Activated T-cell treated with anti-CD3 and anti-CD28 coated beads, Interleukin-2, amount 50 U/mL, for 1 hour (primary cell): Measurements from ENCODE around the gene ONECUT1.

Source experiments
- DNase-seq: peaks from one replicate; pipeline ENCODE4 v3.0.0-alpha.2; 2020

ONECUT1 gene

DNA sequence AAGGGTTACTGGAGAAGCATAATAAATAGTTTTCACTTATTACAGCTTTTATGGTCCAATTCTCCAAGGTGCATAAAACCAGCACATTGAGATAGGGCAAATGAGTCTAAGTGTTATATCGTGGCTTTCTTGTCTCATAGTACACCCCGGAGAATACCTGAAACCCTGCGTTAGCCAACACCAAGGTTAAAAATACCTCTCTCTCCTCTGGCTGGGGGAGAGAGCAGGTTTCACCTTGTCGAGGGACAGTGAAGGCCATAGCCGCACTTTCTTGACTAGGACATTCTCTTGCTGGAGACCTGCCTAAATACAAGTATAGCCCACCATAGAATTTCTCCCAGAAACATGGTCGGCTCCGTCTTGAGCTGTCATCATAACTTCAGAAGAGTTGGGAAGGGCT lies 59.5 kb downstream of the ONECUT1 start:
- no peak for DNase-seq

- DNase-seq, result no peak
Observed at GRCh38 chr15:52730173-52730572, 60.0 kb downstream of the ONECUT1 start.

- no peak for DNase-seq
Observed at GRCh38 chr15:52728899-52729298, 61.2 kb downstream of the ONECUT1 start.

DNA sequence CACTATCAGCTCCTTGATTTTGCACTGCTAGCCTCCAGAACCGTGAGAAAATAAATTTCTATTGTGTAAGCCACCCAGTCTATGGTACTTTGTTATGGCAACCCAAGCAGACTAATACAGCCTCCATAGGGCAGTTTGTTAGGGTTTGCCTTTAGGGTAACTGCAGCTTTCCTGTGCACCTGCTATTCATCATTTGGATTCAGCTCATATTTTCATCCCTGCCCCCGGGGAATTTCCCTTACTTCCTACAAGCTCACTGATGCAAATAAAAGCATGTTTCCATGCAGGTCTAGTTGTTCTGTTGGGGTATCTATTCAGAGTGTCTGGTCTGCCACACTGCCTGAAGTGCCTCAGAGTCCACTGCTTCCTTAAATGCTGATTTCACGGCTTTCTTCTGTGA lies 62.3 kb downstream of the ONECUT1 start:
- no peak for DNase-seq

GRCh38 chr15:52726195-52726594 lies 63.9 kb downstream of the ONECUT1 start:
- no peak for DNase-seq

GRCh38 chr15:52718551-52718950 lies 71.6 kb downstream of the ONECUT1 start:
- no peak for DNase-seq

DNA sequence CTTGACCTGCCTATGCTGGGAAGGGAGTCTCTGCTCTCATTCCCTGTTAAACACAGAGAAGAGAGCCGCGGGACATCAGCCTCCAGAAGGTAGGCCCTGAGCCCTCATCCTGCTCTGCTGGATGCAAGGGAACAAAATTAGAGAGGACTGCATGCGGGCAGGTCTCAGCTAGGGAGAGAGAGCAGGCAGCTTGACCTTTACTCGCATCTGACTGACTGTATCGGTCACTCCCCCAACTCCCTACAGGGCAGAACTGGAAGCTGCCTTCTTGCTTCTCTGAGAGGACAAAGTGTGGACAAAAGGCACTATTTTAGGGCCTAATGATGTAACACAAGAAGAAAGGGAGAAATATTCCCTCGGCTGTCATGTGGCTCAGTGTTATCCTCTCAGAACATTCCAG lies 72.2 kb downstream of the ONECUT1 start:
- no peak for DNase-seq

DNA sequence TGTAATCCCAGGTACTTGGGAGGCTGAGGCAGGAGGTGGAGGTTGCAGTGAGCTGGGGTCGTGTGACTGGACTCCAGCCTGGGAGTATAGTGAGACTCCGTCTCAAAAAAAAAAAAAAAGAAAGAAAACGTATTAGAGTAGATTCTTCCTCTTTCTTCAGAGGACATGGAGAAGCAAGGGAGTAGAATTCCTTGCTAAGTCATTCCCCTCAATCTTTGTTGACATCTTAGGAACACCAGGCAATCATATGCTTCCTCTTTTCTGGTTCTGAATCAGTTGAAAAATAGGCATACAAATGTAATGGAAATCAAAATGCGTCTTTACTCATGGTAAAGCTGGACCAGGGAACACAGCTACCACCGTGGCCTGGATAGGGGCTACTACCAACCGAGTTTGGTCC lies 72.7 kb downstream of the ONECUT1 start:
- DNase-seq, result no peak

- DNase-seq, result no peak
Observed at GRCh38 chr15:52716536-52716935, 73.6 kb downstream of the ONECUT1 start.

DNA sequence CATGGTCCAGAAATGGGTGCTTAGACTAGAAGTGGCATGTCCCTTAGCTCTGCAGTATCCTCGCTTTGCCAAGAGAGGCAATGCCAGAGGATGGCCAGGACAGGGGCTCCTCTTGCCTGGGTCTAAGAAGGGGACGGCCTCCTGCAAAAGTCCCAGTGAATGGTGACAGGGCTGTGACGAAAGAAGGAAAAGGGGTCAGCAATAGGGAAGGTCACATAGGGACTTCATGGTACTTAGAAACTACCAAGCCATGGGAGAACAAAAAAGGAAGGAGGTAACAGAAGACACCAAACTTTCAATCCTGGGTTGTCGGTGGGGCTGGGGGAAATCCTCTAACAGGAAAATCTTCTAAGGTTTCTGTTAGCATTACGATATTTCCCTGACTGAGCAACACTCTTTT lies 74.7 kb downstream of the ONECUT1 start:
- DNase-seq, result no peak

DNA sequence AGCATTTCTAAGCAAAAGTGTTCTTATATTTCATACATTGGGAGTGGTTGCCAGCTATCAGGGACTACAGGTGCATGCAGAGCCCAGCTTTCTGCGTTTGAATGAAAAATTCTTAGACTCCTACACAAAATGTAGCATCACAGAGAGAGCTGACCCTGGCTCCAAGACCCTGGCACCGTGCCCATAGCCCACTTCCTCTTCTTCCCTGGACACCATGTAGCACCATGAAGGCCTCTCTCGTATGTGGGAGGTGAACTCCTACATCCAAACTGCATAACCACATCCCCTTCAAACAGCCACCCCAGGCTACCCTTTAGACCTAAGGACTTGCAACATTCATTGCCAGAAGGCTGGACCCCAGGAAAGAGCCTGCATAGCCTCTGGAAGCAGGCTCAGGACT lies 75.2 kb downstream of the ONECUT1 start:
- DNase-seq, result no peak

- DNase-seq, result no peak
Observed at GRCh38 chr15:52710708-52711389, 79.3 kb downstream of the ONECUT1 start.

DNA sequence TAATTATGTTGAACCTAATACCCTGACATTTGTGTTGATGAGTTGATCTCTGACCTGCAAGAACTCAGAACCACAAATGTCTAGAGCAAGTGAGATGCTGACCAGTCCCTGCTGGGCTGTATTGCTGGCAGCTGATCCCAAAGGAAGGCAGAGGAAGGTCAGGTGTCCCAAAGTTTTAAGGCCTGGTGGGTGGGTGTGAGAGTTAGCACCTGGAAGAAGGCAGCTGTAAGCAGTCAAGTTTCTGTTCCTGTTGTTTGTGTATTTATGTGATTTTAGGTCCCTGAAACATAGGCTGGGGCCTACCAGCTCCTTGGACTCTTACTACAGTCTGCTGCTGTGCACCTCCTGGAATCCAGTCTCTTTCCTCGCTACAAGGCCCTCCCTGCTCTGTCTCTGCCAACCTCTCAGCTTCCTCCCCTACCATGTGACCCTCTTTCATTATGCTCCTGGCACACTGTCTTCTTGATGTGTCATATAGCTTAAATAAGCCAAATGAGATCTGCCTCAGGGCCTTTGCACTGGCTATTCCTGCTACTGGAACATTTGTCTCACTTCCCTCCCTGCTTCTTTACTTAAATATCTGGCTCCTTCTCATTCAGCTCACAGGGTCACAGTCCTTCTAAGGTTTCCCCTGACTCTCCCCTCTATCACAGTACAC lies 80.0 kb downstream of the ONECUT1 start:
- DNase-seq, result no peak

- DNase-seq, result no peak
Observed at GRCh38 chr15:52709187-52709981, 80.8 kb downstream of the ONECUT1 start.
